ENCODE results near the gene DAB2IP.

DAB2IP gene

GRCh38 chr9:121820286-121821005 lies 169.0 kb downstream of the DAB2IP start:
- in situ Hi-C loops (cut with HindIII; ENCODE audit: low pct_ligation_motif_present, low pct_unique_long_range_greater_than_20kb, low sequenced_read_pairs) = no loop called here

GRCh38 chr9:121821326-121821725 lies 169.9 kb downstream of the DAB2IP start:
- in situ Hi-C loops (cut with HindIII; ENCODE audit: low pct_ligation_motif_present, low pct_unique_long_range_greater_than_20kb, low sequenced_read_pairs) = no loop called here
- DNase-seq = no peak

More at GRCh38 chr9:121820286-121821005, 169.0 kb downstream of the DAB2IP start:
- DNase-seq = no peak

- in situ Hi-C loops (cut with HindIII; ENCODE audit: low pct_ligation_motif_present, low pct_unique_long_range_greater_than_20kb, low sequenced_read_pairs) = no loop called here
- DNase-seq = no peak
Measured at GRCh38 chr9:121822093-121823085, 171.0 kb downstream of the DAB2IP start.

- in situ Hi-C loops (cut with HindIII; ENCODE audit: low pct_ligation_motif_present, low pct_unique_long_range_greater_than_20kb, low sequenced_read_pairs) = no loop called here
- no peak for DNase-seq
Measured at GRCh38 chr9:121823451-121824169, 172.2 kb downstream of the DAB2IP start.

GRCh38 chr9:121824651-121825030 lies 173.2 kb downstream of the DAB2IP start:
- in situ Hi-C loops (cut with HindIII; ENCODE audit: low pct_ligation_motif_present, low pct_unique_long_range_greater_than_20kb, low sequenced_read_pairs) = no loop called here
- DNase-seq = no peak

GRCh38 chr9:121825031-121825691 lies 173.7 kb downstream of the DAB2IP start:
- in situ Hi-C loops (cut with HindIII; ENCODE audit: low pct_ligation_motif_present, low pct_unique_long_range_greater_than_20kb, low sequenced_read_pairs) = no loop called here
- no peak for DNase-seq

GRCh38 chr9:121826711-121827110 lies 175.3 kb downstream of the DAB2IP start:
- in situ Hi-C loops (cut with HindIII; ENCODE audit: low pct_ligation_motif_present, low pct_unique_long_range_greater_than_20kb, low sequenced_read_pairs) = no loop called here
- no peak for DNase-seq

- in situ Hi-C loops (cut with HindIII; ENCODE audit: low pct_ligation_motif_present, low pct_unique_long_range_greater_than_20kb, low sequenced_read_pairs) = no loop called here
- no peak for DNase-seq
Measured at GRCh38 chr9:121827251-121827967, 176.0 kb downstream of the DAB2IP start.

GRCh38 chr9:121830441-121831140 lies 179.2 kb downstream of the DAB2IP start:
- no peak for DNase-seq
- in situ Hi-C loops (cut with HindIII; ENCODE audit: low pct_ligation_motif_present, low pct_unique_long_range_greater_than_20kb, low sequenced_read_pairs) = no loop called here

- DNase-seq = no peak
- in situ Hi-C loops (cut with HindIII; ENCODE audit: low pct_ligation_motif_present, low pct_unique_long_range_greater_than_20kb, low sequenced_read_pairs) = no loop called here
Measured at GRCh38 chr9:121831869-121832268, 180.4 kb downstream of the DAB2IP start.

- DNase-seq = no peak
- in situ Hi-C loops (cut with HindIII; ENCODE audit: low pct_ligation_motif_present, low pct_unique_long_range_greater_than_20kb, low sequenced_read_pairs) = no loop called here
Measured at GRCh38 chr9:121833061-121833460, 181.6 kb downstream of the DAB2IP start.
